GM18508 (cell line): ENCODE measurements around the gene TANGO2.

Experiments
- ATAC-seq: cut with Tn5 transposase; IDR thresholded peaks from one replicate; pipeline ENCODE4 v1.9.1; 2021; ENCODE audit warnings: moderate number of reproducible peaks; ENCODE audit not compliant: insufficient read depth, unreplicated experiment

The TANGO2 gene

DNA sequence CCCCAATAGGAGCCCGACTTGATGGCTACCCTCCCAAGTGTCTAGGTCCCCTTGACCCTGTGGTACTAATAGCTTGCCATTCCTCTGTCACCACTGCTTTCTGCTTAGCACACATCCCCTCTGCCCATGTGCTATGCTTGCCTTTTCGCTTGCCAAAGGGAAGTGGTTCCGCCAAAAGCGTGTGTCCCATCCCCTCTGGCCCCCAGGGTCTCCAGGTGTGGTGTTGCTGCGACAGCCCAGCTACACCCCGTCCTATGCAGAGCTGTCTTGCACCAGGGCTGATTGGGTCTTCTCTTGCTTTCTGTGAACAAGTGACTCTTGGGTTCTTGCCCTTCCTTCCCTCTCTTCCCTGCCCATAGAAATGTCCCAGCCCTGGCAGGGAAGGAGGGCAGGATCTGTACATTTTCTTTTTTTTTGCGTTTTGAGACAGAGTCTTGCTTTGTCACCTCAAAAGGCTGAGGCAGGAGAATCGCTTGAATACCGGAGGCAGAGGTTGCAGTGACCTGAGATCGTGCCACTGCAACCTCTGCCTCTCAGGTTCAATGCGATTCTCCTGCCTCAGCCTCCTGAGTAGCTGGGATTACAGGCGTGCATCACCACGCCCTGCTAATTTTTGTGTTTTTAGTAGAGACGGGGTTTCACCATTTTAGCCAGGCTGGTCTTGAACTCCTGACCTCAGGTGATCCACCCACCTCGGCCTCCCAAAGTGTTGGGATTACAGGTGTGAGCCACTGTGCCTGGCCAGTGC, 3.9 kb downstream of the TANGO2 start:
- no peak for ATAC-seq

DNA sequence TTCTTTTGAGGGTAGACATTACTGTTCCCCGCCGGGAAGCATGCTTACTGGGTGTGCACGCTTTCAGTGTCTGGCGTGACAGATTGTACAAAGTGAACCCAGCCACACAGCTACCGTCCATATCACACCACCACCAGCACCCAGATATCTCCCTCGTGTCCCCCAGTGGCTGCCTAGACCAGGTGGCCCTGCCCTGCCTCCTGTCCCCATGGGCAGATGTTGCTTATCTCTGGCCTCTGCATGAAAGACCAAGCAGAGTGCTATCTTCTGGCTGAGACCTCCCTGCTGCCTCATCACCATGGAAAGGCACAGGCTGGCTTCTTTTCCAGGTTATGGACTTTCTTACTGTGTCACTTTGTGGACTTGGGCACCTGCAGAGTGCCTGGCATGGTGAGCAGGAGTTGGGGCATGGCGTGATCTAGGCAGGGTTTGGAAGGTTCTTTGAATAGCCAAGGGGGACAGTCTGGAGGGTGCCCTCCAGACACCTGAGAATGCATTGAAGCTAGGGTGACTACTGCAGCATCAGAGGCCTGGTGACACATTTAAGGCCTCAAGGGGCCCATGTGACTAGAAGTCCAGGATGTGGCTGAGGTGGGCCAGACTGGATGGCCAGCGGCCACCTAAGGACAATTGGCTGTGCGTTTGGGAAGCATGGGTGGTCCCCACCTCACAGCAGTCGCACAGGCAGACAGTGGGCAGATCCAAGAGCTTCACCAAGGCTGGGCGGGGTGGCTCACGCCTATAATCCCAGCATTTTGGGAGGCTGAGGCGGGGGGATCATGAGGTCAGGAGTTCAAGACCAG, 4.7 kb downstream of the TANGO2 start:
- ATAC-seq: no peak

DNA sequence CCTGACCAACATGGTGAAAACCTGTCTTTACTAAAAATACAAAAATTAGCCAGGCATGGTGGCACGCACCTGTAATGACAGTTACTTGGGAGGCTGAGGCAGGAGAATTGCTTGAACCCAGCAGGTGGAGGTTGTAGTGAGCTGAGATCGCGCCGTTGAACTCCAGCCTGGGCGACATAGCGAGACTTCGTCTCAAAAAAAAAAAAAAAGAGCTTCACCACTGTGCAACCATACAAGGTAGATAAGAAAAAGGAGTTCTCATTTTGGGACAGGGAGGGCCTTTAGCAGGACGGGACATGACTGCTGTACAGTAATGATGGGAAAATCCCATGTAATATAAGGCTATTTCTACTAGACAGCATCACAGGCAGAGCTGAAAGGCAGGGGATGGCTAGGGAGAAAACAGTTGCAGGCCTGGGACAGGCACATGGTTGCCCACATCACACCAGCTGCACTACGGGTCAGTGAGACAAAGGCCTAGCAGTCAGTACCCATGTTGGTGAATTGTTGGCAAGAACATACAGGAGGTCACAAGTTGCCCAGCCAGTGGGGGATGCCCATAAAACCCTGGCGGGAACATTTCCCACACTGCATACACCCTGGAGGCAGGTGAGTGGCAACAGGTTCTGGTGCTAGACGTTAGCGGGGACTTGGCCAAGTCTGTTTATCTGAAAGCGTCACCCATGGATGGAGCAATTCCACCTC, 5.4 kb downstream of the TANGO2 start:
- ATAC-seq: no peak

DNA sequence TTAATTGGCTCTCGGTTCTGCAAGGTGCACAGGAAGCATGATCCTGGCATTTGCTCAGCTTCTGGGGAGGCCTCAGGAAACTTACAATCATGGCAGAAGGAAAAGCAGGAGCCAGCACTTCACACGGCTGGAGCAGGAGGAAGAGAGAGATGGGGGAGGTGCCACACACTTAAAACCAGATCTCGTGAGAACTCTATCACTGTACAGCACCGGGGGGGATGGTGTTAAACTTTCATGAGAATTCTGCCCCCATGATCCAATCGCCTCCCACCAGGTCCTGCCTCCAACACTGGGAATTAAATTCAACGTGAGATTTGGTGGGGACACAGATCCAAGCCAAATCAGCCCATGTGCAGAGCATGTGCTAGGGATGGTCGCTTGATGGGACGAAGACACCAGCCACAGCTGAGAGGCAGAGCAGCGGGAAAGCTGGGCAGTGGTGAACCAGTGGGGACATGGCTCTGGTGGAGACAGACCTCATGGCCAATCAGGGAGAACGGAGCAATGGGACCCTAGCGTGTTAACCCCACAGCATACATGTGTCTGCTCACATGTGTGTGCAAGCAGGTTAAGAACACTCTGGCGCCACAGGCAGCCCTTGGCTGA, 6.2 kb downstream of the TANGO2 start:
- ATAC-seq: no peak

DNA sequence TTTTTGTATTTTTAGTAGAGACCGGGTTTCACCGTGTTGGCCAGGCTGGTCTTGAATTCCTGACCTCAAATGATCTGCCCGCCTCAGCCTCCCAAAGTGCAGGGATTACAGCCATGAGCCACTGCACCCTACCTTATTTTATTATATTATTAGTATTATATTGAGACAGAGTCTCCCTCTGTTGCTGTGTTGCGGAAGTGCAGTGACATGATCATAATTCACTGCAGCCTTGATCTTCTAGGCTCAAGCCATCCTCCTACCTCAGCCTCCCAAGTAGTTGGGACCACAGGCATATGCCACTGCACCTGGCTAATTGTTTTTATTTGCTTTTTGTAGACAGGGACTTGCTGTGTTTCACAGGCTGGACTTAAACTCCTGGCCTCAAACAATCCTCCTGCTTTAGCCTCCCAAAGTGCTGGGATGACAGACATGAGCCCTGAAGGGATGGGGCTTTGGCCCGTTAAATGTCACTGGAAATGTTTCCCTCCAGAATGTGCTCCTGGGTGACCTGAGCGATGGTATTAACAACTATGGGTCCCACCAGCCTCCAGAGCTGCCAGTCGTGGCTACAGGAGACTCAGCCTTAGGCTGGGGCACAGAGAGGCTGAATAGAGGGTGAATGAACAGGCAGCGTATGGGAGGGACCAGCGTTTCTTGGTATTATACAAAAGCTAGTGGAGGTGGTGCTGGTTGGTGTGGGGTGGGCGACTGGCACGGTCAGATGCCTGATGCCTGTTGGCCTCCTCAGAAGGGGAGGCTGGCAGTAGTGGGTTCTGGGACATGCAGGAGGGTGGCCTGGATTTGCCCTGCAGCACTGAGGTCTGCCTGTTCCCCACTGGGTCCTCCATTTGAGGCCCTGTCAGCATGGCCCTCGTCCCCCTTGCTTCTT, 7.3 kb downstream of the TANGO2 start:
- ATAC-seq: no peak

DNA sequence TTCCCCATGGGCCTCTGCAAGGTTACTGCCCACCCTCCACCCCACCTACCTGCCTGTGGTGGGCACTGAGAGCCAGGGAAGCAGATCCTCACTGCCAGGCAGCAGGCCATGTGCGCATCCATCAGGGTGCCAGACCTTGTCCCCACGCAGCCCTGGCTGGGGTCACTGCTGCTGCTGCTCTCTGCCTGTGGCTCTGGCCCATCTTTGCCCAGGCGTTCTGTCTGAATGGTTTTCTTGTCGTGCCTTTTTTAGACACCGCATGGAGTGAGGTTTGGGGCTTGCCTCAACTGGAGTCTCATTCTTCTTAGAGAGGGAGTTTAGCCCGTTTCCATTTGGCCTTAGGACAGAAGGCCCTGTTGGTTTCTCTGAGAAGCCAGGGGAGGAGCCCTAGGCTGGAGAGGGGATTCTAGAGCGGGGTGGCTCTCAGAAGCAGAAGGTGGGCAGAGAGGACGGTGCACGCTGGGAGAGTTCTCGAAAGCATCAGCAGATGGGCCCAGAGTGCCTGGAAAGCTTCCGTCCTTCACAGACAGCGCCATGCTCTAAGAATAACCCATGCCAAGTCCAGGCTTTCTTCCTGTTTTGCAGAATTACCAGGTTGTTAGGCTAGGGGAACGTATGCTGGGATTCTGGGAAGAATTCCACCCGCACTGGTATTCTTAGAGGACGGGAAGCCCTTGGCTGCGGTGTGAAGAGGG, 8.1 kb downstream of the TANGO2 start:
- no peak for ATAC-seq

DNA sequence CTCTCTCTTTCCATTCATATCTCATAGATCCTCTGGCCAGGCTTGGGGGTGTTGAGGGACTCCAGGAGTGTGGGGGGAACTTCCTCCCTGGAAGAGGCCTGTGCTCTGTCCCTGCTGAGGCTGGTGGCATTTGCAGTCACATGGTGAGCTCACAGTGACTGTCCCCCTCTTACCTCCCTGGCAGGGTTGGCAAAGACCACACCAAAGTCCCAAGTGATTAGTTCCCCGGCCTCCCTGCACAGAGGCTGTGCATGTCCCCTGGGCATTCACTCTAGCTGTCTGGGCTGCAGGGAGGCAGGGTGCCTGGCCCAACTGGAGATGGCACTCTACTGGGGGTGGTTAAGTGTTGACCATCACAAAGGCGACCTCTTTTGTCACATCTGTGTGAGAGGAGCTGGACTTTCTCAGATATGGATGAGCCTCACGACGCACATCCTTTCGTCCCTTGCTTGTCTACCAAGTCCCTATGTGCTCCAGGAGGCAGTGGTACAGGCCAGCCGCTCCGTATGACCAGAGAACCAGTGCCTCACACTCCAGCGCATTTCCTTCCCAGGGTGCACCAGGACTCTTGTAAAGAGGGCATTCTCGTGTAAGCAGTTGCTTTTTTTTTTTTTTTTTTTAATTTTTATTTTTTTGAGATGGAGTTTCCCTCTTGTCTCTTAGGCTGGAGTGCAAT, 8.8 kb downstream of the TANGO2 start:
- no peak for ATAC-seq

DNA sequence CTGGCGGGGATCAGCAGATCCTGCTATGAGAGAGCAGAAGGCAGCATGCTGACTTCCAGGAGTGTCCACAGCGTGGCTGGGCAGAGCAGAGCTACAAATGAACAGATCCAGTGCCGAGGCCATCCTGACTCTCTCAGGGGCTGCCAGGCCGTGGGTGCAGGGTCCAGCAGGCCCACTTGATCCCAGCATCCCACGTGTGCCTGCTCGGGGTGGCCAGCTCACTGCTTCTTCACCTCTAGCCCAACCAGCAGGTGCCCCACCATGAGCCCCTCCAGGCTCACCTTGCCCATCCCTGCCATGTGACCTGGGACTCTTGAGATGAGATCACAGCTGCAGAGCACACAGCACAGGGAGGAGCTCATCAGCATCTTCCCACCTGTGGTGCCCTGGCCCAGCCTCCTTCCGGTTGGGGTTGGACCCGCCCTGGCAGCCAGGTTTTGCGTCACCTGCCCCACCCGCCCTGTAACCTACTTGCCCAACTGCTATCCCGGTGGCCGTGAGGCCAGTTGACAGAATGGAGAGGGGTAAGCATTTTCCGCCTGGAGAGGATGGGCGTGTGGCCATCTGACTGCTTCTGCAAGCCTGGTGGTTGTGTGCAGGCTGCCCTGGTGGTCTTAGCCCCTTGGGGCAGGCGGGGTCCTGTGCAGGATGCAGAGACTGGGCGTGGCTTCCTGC, 11.0 kb downstream of the TANGO2 start:
- no peak for ATAC-seq

DNA sequence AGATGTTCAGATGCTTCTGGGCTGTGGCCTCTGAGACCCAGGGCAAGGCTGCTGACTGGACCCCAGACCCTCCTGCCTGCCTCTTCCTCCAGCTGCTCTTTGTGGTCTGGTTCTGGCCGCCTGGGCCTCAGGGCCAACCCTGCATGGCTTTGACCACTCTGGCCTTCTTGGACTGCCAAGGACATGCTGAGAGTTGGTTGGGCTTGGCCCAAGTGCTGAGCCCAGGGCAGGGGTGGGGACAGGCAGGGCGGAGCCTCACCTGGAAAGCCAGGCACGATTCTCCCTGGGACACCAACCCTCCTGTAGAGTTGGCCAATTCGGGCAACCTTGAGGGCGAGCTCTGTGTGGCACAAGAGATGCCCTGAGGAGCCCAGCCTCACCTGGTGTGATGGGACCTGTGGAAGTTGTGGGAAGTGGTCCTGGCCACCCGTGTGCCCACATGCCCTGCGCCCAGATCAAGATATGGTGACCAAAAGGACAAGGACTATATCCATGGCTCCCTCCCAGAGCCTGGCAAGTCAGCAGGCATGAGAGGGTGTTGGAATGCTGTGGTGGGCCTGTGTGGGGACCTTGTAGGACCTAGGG, 11.6 kb downstream of the TANGO2 start:
- no peak for ATAC-seq

DNA sequence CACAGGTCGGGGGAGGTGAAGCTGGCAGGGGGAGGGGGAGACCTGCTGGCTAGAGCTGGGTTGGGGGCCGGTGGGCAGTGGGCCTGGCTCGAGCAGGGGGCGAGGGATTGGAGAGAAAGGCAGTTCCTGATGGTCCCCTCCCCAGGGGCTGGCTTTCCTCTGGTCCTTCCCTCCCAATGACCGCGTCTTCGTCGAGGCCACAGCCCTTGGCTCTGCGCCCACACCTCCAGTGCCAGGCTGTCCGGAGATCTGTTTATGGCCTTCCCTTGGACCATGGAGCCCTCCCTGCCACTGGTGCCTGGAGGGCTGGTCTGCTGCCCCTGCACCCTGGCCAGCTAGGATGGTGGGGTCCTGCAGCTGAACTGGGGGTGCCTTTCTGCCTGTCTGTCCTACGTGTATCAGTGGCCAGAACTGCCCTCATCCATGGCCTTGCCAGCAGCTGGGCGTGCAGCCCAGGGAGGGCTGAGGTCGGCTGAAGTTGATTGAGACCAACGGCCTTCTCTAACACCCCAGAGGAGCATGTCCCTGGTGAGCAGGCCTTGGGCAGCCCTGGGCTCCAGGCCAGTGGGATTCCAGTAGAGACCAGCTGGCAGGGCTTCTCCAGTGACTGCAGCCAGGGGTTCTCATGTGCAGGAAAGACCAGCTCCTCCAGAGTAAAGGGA, 12.3 kb downstream of the TANGO2 start:
- ATAC-seq: no peak

DNA sequence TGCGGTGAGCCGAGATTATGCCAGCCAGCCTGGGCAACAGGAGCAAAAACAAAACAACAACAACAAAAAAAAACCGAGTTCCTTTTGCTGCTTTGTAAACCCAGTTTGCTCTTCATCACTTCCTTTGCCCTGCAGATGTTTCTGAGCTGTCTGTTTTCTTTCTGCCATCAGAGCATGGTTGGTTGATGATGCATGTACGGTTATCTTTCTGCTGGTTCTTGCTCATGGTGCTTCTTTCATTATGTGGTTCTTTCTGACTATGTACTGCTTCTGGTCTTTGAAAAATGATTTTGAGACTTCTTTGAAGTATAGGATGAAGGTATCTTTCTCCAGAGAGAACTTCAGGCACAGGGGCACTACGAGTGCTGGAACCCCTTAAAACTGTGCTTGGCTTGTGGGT, 13.2 kb downstream of the TANGO2 start:
- ATAC-seq: no peak

DNA sequence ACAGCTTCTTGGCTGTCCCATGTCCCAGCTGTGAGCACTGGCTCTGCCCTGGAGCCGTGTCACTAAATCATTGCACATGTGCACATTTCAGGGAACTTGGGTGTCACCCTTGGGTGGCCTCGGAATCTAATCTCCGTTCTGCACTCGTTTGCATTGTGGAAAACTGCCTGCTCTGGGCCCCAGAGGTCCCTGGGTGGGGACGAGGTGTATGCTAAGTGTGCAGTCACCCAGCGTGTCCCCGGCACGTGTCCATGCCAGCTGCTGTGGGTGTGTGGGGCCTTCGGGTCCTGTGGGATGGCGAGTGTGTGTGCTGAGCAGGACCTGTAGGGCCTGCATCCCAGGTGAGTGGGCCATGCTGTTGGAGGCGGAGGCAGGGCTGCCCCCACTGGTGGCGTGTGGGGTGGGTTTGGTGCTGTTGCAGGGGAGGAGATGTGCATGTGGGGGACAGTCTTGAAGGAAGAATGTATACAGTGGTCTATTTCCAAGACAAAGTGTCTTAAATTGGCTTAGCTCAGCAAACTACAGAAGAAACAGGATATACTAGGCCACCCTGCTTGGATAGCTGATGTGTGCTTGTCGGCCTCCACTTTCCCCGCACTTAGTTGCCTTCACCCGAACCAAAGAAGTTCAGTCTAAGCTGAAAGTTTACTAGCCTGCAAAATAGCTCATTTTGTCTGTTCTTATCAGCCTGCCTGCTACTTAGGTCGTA, 14.6 kb downstream of the TANGO2 start:
- no peak for ATAC-seq

DNA sequence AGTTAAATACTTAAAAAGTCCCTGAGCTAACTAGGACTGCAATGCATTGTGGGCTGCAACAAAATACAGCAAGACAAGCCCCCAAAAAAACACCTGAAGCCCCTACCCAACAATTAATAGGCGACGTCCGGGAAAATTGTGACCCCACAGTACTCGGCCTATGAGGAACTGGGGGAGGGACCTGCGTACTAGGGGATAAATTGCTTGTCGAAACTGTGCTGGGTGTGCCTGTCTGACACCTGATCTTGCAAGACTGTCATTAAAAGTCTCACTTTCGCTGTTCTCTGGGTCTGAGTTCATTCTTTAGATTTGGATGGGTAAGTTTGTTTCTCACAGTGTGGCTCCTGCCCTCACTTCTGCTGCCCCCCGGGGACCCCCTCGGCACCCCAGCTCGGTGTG, 15.2 kb downstream of the TANGO2 start:
- no peak for ATAC-seq

DNA sequence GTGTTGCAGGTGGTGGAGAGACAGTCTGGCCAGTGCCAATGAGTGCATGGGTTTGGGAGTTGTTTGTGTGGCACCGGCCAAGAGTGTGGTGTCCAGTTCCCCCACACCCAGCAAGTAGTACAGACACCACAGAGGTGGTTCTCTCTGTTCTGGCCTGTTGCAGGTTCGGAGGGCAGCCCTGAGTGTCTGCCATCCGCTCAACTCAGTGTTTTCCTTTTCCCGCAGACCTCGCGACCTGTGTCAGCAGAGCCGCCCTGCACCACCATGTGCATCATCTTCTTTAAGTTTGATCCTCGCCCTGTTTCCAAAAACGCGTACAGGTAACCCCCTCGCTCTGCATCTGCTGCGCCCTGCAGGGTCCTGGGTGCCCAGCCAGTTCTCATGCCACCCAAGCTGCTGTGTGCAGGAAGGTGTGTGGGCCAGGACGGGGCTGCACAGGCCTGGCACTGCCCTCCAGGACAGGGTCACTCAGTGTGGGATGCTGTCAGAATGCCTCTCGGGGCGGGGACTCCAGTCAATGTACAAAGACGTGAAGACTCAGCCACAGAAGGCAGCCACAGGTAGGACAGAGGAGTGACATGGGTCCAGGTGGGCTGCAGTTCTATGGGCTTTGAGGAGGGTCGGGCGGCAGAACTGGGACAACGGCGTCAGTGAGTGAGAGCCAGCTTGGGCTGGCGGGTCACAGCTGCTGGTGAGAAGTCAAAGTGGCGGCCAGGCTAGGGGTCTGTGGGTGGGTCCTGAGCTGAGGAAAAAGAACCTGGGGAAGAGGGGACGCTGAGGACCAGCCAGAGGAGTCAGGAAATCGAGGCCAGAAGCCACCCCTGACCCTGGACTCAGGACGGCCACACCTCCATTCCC, 15.9 kb downstream of the TANGO2 start:
- no peak for ATAC-seq

DNA sequence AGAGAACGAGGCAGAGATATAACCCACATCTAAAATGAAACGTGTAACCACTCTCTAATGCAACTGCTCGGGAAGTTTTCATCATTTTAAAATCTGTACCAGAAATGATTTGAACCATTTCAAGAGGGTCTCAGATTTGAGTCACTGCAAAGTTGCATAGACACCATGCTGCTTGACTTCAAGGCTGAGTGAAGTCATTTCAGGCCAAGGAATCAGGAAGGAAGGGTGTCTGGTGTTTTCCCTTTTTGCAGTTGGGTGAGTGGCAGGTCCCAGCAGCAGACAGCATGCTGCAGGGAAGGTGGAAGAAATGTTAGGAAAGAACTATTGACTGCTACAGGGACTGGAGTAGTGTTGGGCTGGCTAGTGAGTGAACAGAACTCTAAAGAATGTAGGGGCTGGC, 16.5 kb downstream of the TANGO2 start:
- no peak for ATAC-seq

DNA sequence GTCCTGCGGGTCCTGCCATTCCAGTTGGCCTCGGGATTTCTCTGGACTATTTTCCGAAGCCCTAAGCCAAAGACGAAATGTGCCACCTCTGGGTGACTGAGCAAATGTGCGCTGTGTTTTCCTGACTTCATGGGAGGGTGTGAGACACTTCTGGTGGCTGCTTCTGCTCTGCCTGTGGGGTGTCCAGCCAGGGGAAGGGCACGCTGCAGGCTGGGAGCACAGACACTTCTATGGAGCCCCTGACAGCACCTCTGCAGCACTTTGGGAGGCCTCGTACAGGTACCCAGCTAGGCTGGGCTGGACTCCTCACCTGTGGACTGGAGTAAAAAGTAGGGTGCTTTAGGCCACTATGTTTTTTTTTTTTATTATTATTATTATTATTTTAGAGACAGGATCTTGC, 17.7 kb downstream of the TANGO2 start:
- ATAC-seq: no peak
